Fibroblast of skin of back (primary cell): ENCODE results near the gene DBP. TPM values are rescaled to one million over a fixed set of nuclear protein-coding genes. Genes with fewer than 3 reads are reported as not detected.
A peak's percentile ranks its signal among the peaks of the same experiment; 100 is the strongest.
"Not testable (repeated sequence)": the region's sequence is repeated elsewhere in the genome, so short reads cannot be mapped to it uniquely, and the experiment has no call there.

Experiments used
- DNase-seq: peaks from one replicate; pipeline ENCODE4 v3.0.0-alpha.2; 2013
- polyA plus RNA-seq, 2 experiments: library from polyadenylated mRNA; unstranded; fragments of 120-200 nt; gene quantifications; one replicate each; pipeline ENCODE4 v1.2.1, GENCODE V29; 2013; ENCODE audit not compliant: insufficient read length in 2 of 2

DBP gene
- polyA plus RNA-seq (2013, experiment 1 of 2; ENCODE audit: insufficient read length) = 1.9 TPM
- 4.1 TPM for polyA plus RNA-seq (2013, experiment 2 of 2; ENCODE audit: insufficient read length)

GRCh38 chr19:48636859-48637448, at the start of gene DBP:
DBP (minus strand) TSS chr19:48637379; CDS start chr19:48636994, 385 bp downstream.
- no peak for DNase-seq

GRCh38 chr19:48686637-48687036, 49.5 kb upstream of the DBP start:
- not testable (repeated sequence) for DNase-seq

GRCh38 chr19:48686088-48686487, 48.9 kb upstream of the DBP start:
- DNase-seq = no peak

GRCh38 chr19:48685583-48685982, 48.4 kb upstream of the DBP start:
- DNase-seq = no peak

- DNase-seq = peak; percentile 50
These were observed 46.2 kb upstream of the DBP start for GRCh38 chr19:48683349-48683748.

GRCh38 chr19:48681127-48681470, 43.9 kb upstream of the DBP start:
- DNase-seq = peak; percentile 16

- no peak for DNase-seq
These were observed 43.4 kb upstream of the DBP start for GRCh38 chr19:48680436-48681126.

- not testable (repeated sequence) for DNase-seq
These were observed 42.8 kb upstream of the DBP start for GRCh38 chr19:48680006-48680405.

GRCh38 chr19:48678201-48678600, 41.0 kb upstream of the DBP start:
- DNase-seq = no peak

- no peak for DNase-seq
These were observed 39.7 kb upstream of the DBP start for GRCh38 chr19:48676887-48677286.

- DNase-seq = no peak
These were observed 39.3 kb upstream of the DBP start for GRCh38 chr19:48676487-48676886.

GRCh38 chr19:48674921-48675824, 38.0 kb upstream of the DBP start:
- DNase-seq = peak; percentile 77

- no peak for DNase-seq
These were observed 37.1 kb upstream of the DBP start for GRCh38 chr19:48674216-48674809.

GRCh38 chr19:48673436-48674100, 36.4 kb upstream of the DBP start:
- DNase-seq = no peak

GRCh38 chr19:48672994-48673393, 35.8 kb upstream of the DBP start, which contains the start of gene NTN5:
NTN5 (minus strand) TSS chr19:48673017; CDS start chr19:48670986, 2,031 bp downstream.
- DNase-seq = no peak

GRCh38 chr19:48671446-48671995, 34.3 kb upstream of the DBP start:
- no peak for DNase-seq

GRCh38 chr19:48670699-48671445, 33.7 kb upstream of the DBP start:
- no peak for DNase-seq

GRCh38 chr19:48669903-48670668, 32.9 kb upstream of the DBP start:
- DNase-seq = no peak

- DNase-seq = no peak
These were observed 31.6 kb upstream of the DBP start for GRCh38 chr19:48668761-48669160.

GRCh38 chr19:48668332-48668731, 31.2 kb upstream of the DBP start:
- no peak for DNase-seq
